Loucy (cell line): ENCODE results near the gene NDC1.

ENCODE experiments used
- EZH2phosphoT487 ChIP-seq: fragments of 200-600 bp; IDR thresholded peaks from 2 replicates; pipeline ENCODE4 v1.6.1; 2018; ENCODE audit warnings: antibody characterized with exemption, mild to moderate bottlenecking, moderate library complexity, borderline replicate concordance
- TF ChIP-seq, protein P1 (sequence below): fragments of 200-600 bp; sonication (generic); conservative IDR thresholded peaks from 2 replicates; pipeline ENCODE4 v1.5.1; 2014; ENCODE audit warnings: mild to moderate bottlenecking, antibody characterized with exemption, low read length

DNA sequence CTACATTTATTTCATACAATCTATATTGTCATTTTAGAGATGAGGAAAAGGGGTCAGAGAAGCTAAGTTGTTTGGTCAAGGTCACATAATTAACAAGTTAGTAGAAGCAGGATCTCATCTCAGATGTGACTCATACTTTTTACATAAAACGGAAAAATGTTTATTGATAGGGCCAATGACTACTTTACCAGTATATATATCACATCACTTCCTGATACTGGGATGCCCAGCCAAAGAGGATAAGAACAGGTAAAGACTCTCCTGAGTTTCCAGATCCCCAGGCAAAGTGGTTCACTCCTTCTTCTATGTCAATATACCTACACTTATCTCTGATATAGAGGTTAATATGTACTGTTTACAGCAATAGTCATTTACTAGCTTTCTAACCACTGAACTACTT, 30.5 kb upstream of the NDC1 start:
- TF ChIP-seq, protein P1, sequence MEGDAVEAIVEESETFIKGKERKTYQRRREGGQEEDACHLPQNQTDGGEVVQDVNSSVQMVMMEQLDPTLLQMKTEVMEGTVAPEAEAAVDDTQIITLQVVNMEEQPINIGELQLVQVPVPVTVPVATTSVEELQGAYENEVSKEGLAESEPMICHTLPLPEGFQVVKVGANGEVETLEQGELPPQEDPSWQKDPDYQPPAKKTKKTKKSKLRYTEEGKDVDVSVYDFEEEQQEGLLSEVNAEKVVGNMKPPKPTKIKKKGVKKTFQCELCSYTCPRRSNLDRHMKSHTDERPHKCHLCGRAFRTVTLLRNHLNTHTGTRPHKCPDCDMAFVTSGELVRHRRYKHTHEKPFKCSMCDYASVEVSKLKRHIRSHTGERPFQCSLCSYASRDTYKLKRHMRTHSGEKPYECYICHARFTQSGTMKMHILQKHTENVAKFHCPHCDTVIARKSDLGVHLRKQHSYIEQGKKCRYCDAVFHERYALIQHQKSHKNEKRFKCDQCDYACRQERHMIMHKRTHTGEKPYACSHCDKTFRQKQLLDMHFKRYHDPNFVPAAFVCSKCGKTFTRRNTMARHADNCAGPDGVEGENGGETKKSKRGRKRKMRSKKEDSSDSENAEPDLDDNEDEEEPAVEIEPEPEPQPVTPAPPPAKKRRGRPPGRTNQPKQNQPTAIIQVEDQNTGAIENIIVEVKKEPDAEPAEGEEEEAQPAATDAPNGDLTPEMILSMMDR: no peak
- TF ChIP-seq EZH2phosphoT487: no peak
